ENCODE results near the gene TTC7B.

TTC7B gene

GRCh38 chr14:90617961-90618360 lies 198.3 kb downstream of the TTC7B start:
- no peak for DNase-seq (ENCODE audit: low read depth)

GRCh38 chr14:90616881-90617280 lies 199.3 kb downstream of the TTC7B start:
- no peak for DNase-seq (ENCODE audit: low read depth)

GRCh38 chr14:90616313-90616712 lies 199.9 kb downstream of the TTC7B start:
- no peak for DNase-seq (ENCODE audit: low read depth)

- no peak for DNase-seq (ENCODE audit: low read depth)
Observed at GRCh38 chr14:90615517-90616060, 200.6 kb downstream of the TTC7B start.

GRCh38 chr14:90614696-90615516 lies 201.3 kb downstream of the TTC7B start:
- DNase-seq (ENCODE audit: low read depth): no peak

- DNase-seq (ENCODE audit: low read depth): no peak
Observed at GRCh38 chr14:90613997-90614396, 202.2 kb downstream of the TTC7B start.

GRCh38 chr14:90613453-90613852 lies 202.8 kb downstream of the TTC7B start:
- no peak for DNase-seq (ENCODE audit: low read depth)

- DNase-seq (ENCODE audit: low read depth): no peak
Observed at GRCh38 chr14:90612801-90613200, 203.4 kb downstream of the TTC7B start.

GRCh38 chr14:90611936-90612335 lies 204.3 kb downstream of the TTC7B start:
- DNase-seq (ENCODE audit: low read depth): no peak

- no peak for DNase-seq (ENCODE audit: low read depth)
Observed at GRCh38 chr14:90611501-90611900, 204.7 kb downstream of the TTC7B start.

- DNase-seq (ENCODE audit: low read depth): no peak
Observed at GRCh38 chr14:90610346-90611040, 205.7 kb downstream of the TTC7B start.

- no peak for DNase-seq (ENCODE audit: low read depth)
Observed at GRCh38 chr14:90609376-90609775, 206.9 kb downstream of the TTC7B start.

- no peak for DNase-seq (ENCODE audit: low read depth)
Observed at GRCh38 chr14:90608929-90609341, 207.3 kb downstream of the TTC7B start.

GRCh38 chr14:90608281-90608680 lies 207.9 kb downstream of the TTC7B start:
- DNase-seq (ENCODE audit: low read depth): no peak

GRCh38 chr14:90607141-90607540 lies 209.1 kb downstream of the TTC7B start:
- DNase-seq (ENCODE audit: low read depth): no peak

GRCh38 chr14:90606434-90606833 lies 209.8 kb downstream of the TTC7B start:
- DNase-seq (ENCODE audit: low read depth): no peak

GRCh38 chr14:90605430-90605829 lies 210.8 kb downstream of the TTC7B start:
- DNase-seq (ENCODE audit: low read depth): no peak

- no peak for DNase-seq (ENCODE audit: low read depth)
Observed at GRCh38 chr14:90604356-90604755, 211.9 kb downstream of the TTC7B start.

- no peak for DNase-seq (ENCODE audit: low read depth)
Observed at GRCh38 chr14:90603841-90604240, 212.4 kb downstream of the TTC7B start.

GRCh38 chr14:90603336-90603735 lies 212.9 kb downstream of the TTC7B start:
- no peak for DNase-seq (ENCODE audit: low read depth)

- DNase-seq (ENCODE audit: low read depth): no peak
Observed at GRCh38 chr14:90602088-90602687, 214.0 kb downstream of the TTC7B start.

- no peak for DNase-seq (ENCODE audit: low read depth)
Observed at GRCh38 chr14:90601563-90601962, 214.7 kb downstream of the TTC7B start.

GRCh38 chr14:90600619-90601018 lies 215.6 kb downstream of the TTC7B start:
- no peak for DNase-seq (ENCODE audit: low read depth)
